Panc1 (cell line): ENCODE results near the gene GABPB1. TPM values are rescaled to one million over a fixed set of nuclear protein-coding genes. Genes with fewer than 3 reads are reported as not detected.

Experiments used
- ATAC-seq: fragments of 200-7000 bp; cut with Tn5 transposase; 2 replicates; pipeline ENCODE4 v1.9.1; 2020; ENCODE audit warnings: mild to moderate bottlenecking, moderate library complexity
- BruUV-seq: library from RNA; stranded (reverse); fragments of 400-500 nt; replicated peaks from 2 replicates; lab custom pipeline; 2021; lab: Mats Ljungman, UMichigan
- CTCF ChIA-PET: fragments of 300-600 bp; sonication (Branson Sonifier 250); formaldehyde crosslinking; loops from one replicate; lab custom pipeline; 2022; ENCODE audit warnings: antibody characterized with exemption; lab: Charles Lee
- POLR2A ChIA-PET: fragments of 300-600 bp; sonication (Branson Sonifier 250); formaldehyde crosslinking; loops from one replicate; lab custom pipeline; 2022; ENCODE audit warnings: antibody characterized with exemption; lab: Charles Lee
- DNase-seq: peaks from one replicate; pipeline ENCODE4 v3.0.0-alpha.2; 2010; ENCODE audit warnings: low read depth, low spot score
- H3K27ac ChIP-seq: 2 replicates; pipeline ENCODE4 v1.5.1; 2011; ENCODE audit warnings: mild to moderate bottlenecking, low read length, inconsistent platforms
- H3K27me3 ChIP-seq: fragments of 200-500 bp; sonication (Bioruptor generic); 2 replicates; pipeline ENCODE4 v1.6.0; 2014; ENCODE audit warnings: low read length, inconsistent platforms; ENCODE audit not compliant: control insufficient read depth, insufficient read depth
- H3K36me3 ChIP-seq: fragments of 200-500 bp; sonication (Bioruptor generic); 2 replicates; pipeline ENCODE4 v1.5.1; 2014; ENCODE audit warnings: inconsistent platforms, mild to moderate bottlenecking, low read length, moderate library complexity; ENCODE audit not compliant: control insufficient read depth, insufficient read depth
- H3K4me1 ChIP-seq: 2 replicates; pipeline ENCODE4 v1.5.1; 2011; ENCODE audit warnings: inconsistent platforms, mild to moderate bottlenecking, low read length, moderate library complexity; ENCODE audit not compliant: control insufficient read depth, insufficient read depth
- H3K4me3 ChIP-seq, 2 experiments: 2 replicates each; pipeline ENCODE4 v1.5.1; 2011 to 2012; ENCODE audit warnings: low read depth in 2 of 2, low read length in 2 of 2, mild to moderate bottlenecking in 2 of 2, inconsistent platforms in 1 of 2, moderate library complexity in 1 of 2
- H3K9me3 ChIP-seq: fragments of 200-500 bp; sonication (Bioruptor generic); 2 replicates; pipeline ENCODE4 v1.5.1; 2014; ENCODE audit warnings: low read depth, mild to moderate bottlenecking, inconsistent platforms, low read length, moderate library complexity; ENCODE audit not compliant: control insufficient read depth, insufficient read depth
- POLR2AphosphoS5 ChIP-seq: IDR thresholded peaks from 2 replicates; pipeline ENCODE4 v1.6.1; 2012; ENCODE audit warnings: mild to moderate bottlenecking, low read depth, low read length, moderate library complexity
- SIN3A ChIP-seq: IDR thresholded peaks from 2 replicates; pipeline ENCODE4 v1.6.1; 2012; ENCODE audit warnings: low read depth, mild to moderate bottlenecking, low read length, moderate library complexity, borderline replicate concordance; ENCODE audit not compliant: insufficient read depth
- TCF7L2 ChIP-seq: IDR thresholded peaks from 2 replicates; pipeline ENCODE4 v1.6.1; 2011; ENCODE audit warnings: mild to moderate bottlenecking, low read depth, low read length, inconsistent platforms
- in situ Hi-C: cut with HindIII; loops from 2 replicates; pipeline ENCODE4 v1.10.0; 2016; ENCODE audit warnings: low sequenced_read_pairs, low pct_unique_long_range_greater_than_20kb
- intact Hi-C: fragments of 100-400 bp; cut with micrococcal nuclease; formaldehyde crosslinking; loops from one replicate; pipeline ENCODE4 v1.10.0; 2022; ENCODE audit not compliant: unreplicated experiment
- total RNA-seq: library from RNA; stranded (reverse); gene quantifications from one replicate; pipeline ENCODE4 v1.2.1, GENCODE V29; 2021; ENCODE audit not compliant: unreplicated experiment
- TF ChIP-seq, protein P1 (sequence below): fragments of 450-650 bp; IDR thresholded peaks from 2 replicates; pipeline ENCODE4 v1.5.1; 2017; ENCODE audit warnings: mild to moderate bottlenecking
- TF ChIP-seq, protein P2 (sequence below), 2 experiments: IDR thresholded peaks; 2 replicates each; pipeline ENCODE4 v1.6.1; 2011 to 2012; ENCODE audit warnings: low read depth in 2 of 2, control low read depth in 1 of 2, low read length in 1 of 2, mild to moderate bottlenecking in 1 of 2, moderate library complexity in 1 of 2; ENCODE audit not compliant: insufficient read depth in 1 of 2

GABPB1 gene
- total RNA-seq, 1 experiment from 2014 or later: 20.0 TPM

DNA sequence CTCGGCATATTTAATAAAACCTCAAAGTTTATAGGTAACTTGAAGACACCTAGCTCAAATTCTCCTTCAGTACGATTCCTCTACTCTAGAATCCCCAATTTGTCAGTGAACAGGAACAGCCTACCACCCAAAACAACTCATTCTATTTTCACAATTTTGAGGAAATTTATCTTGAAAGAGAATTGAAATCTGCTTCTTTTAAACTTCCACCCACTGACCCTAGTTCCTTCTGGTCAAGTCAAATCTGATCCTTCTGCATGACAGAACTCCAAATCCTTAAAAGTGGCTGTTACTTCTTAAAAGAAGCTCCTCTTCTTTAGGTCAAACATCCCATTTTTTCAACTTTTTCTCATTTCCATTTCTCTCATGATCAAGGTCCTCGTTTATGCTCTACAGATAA, 4.4 kb downstream of the GABPB1 start:
- in situ Hi-C loops: no loop called here
- CTCF ChIA-PET: interaction anchor here (0.6 kb wide), 1 partner anchor 513 kb away, joined by 4 read pairs; no protein-coding TSS in a partner anchor

DNA sequence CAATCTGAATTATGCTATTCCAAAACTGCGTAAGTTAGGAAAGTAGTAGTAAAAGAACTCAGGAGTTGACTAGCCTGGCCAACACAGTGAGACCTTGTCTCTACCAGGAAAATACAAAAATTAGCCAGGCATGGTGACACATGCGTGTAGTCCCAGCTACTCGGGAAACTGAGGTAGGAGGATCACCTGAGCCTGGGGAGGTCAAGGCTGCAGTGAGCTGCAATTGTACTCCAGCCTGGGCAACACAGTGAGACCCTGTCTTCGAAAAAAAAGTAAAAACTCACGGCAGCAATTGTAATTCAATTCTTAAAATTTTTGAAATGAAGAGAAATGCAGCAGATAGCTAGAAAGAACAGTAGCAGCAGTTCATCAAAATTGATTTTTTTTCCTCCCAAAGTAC, 9.7 kb downstream of the GABPB1 start:
- no peak for ATAC-seq
- no peak overlapping the region for H3K27ac ChIP-seq

More for the DNA sequence above, 4.4 kb downstream of the GABPB1 start:
- Histone ChIP-seq H3K9me3 (no peaks in the 10 kb centered on the region), H3K36me3 (peaks cover 5% of the 10 kb centered on the region; the same call in 1 of the 2 replicates), H3K27ac (peak overlapping the region; percentile 45; the same call in 1 of the 2 replicates), H3K27me3 (no peaks in the 10 kb centered on the region), H3K4me3 (no peak overlapping the region), H3K4me1 (peaks cover 8% of the 10 kb centered on the region; the same call in 1 of the 2 replicates)
- intact Hi-C loops: no loop called here
- no peak for TF ChIP-seq POLR2AphosphoS5
- TF ChIP-seq, protein P1, sequence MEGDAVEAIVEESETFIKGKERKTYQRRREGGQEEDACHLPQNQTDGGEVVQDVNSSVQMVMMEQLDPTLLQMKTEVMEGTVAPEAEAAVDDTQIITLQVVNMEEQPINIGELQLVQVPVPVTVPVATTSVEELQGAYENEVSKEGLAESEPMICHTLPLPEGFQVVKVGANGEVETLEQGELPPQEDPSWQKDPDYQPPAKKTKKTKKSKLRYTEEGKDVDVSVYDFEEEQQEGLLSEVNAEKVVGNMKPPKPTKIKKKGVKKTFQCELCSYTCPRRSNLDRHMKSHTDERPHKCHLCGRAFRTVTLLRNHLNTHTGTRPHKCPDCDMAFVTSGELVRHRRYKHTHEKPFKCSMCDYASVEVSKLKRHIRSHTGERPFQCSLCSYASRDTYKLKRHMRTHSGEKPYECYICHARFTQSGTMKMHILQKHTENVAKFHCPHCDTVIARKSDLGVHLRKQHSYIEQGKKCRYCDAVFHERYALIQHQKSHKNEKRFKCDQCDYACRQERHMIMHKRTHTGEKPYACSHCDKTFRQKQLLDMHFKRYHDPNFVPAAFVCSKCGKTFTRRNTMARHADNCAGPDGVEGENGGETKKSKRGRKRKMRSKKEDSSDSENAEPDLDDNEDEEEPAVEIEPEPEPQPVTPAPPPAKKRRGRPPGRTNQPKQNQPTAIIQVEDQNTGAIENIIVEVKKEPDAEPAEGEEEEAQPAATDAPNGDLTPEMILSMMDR: no peak
- TF ChIP-seq, protein P2, sequence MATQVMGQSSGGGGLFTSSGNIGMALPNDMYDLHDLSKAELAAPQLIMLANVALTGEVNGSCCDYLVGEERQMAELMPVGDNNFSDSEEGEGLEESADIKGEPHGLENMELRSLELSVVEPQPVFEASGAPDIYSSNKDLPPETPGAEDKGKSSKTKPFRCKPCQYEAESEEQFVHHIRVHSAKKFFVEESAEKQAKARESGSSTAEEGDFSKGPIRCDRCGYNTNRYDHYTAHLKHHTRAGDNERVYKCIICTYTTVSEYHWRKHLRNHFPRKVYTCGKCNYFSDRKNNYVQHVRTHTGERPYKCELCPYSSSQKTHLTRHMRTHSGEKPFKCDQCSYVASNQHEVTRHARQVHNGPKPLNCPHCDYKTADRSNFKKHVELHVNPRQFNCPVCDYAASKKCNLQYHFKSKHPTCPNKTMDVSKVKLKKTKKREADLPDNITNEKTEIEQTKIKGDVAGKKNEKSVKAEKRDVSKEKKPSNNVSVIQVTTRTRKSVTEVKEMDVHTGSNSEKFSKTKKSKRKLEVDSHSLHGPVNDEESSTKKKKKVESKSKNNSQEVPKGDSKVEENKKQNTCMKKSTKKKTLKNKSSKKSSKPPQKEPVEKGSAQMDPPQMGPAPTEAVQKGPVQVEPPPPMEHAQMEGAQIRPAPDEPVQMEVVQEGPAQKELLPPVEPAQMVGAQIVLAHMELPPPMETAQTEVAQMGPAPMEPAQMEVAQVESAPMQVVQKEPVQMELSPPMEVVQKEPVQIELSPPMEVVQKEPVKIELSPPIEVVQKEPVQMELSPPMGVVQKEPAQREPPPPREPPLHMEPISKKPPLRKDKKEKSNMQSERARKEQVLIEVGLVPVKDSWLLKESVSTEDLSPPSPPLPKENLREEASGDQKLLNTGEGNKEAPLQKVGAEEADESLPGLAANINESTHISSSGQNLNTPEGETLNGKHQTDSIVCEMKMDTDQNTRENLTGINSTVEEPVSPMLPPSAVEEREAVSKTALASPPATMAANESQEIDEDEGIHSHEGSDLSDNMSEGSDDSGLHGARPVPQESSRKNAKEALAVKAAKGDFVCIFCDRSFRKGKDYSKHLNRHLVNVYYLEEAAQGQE (IDR thresholded peaks at IDR 0.05; ENCODE audit: insufficient read depth in 1 of 2, low read depth in 2 of 2, low read length in 1 of 2): no peak
- TF ChIP-seq SIN3A: no peak
- no peak for TF ChIP-seq TCF7L2
- TSS peak; percentile 3 for BruUV-seq
- ATAC-seq: no peak
- POLR2A ChIA-PET: interaction anchor here (0.6 to 1.6 kb wide), 2 partner anchors 12 to 1195 kb away, joined by 3 to 7 read pairs; no protein-coding TSS in a partner anchor
- no peak for DNase-seq

More for the DNA sequence above, 9.7 kb downstream of the GABPB1 start:
- H3K36me3 ChIP-seq: no peaks in the 10 kb centered on the region
- intact Hi-C loops (no loop called here), in situ Hi-C loops (no loop called here)
- H3K4me3 ChIP-seq: no peak overlapping the region
- H3K27me3 ChIP-seq: no peaks in the 10 kb centered on the region
- H3K9me3 ChIP-seq: no peaks in the 10 kb centered on the region
- TF ChIP-seq POLR2AphosphoS5 (no peak), TCF7L2 (no peak), SIN3A (no peak)
- TF ChIP-seq, protein P2 (IDR thresholded peaks at IDR 0.05; ENCODE audit: insufficient read depth in 1 of 2, low read depth in 2 of 2, low read length in 1 of 2): no peak
- TF ChIP-seq, protein P1: no peak
- H3K4me1 ChIP-seq: no peaks in the 10 kb centered on the region; the same call in 1 of the 2 replicates
- ChIA-PET CTCF (interaction anchor here (0.8 kb wide), 1 partner anchor 45 kb away, joined by 3 read pairs; no protein-coding TSS in a partner anchor), POLR2A (interaction anchor here (0.6 kb wide), 1 partner anchor 17 kb away, joined by 3 read pairs; no protein-coding TSS in a partner anchor)
- BruUV-seq: no TSS peak
- no peak for DNase-seq
